GM23338 (cell line): ENCODE data around the gene CMIP. TPM values are rescaled to one million over a fixed set of nuclear protein-coding genes. Genes with fewer than 3 reads are reported as not detected.

Experiments
- ATAC-seq: fragments of 200-7000 bp; cut with Tn5 transposase; 3 replicates; pipeline ENCODE4 v1.9.1; 2020
- DNase-seq: peaks from one replicate; pipeline ENCODE4 v3.0.0-alpha.2; 2015; ENCODE audit warnings: low spot score
- H2AFZ ChIP-seq: fragments of 200-600 bp; sonication (generic); 2 replicates; pipeline ENCODE4 v1.8.0; 2016; ENCODE audit warnings: antibody characterized with exemption, mild to moderate bottlenecking, moderate library complexity
- H3F3A ChIP-seq: fragments of 200-600 bp; sonication (generic); replicated peaks from 2 replicates; pipeline ENCODE4 v1.8.0; 2017; ENCODE audit warnings: antibody characterized with exemption, mixed run types, low read depth
- H3K27ac ChIP-seq: fragments of 200-600 bp; sonication (generic); 2 replicates; pipeline ENCODE4 v1.6.1; 2016; ENCODE audit warnings: low read depth
- H3K27me3 ChIP-seq: fragments of 200-600 bp; sonication (generic); 2 replicates; pipeline ENCODE4 v1.8.0; 2016; ENCODE audit warnings: mild to moderate bottlenecking, mixed run types, moderate library complexity; ENCODE audit not compliant: insufficient read depth
- H3K36me3 ChIP-seq: fragments of 200-600 bp; sonication (generic); 2 replicates; pipeline ENCODE4 v1.8.0; 2016; ENCODE audit warnings: mild to moderate bottlenecking; ENCODE audit not compliant: insufficient read depth
- H3K4me1 ChIP-seq: fragments of 200-600 bp; sonication (generic); 2 replicates; pipeline ENCODE4 v1.8.0; 2016; ENCODE audit warnings: mild to moderate bottlenecking, moderate library complexity; ENCODE audit not compliant: insufficient read depth
- H3K4me2 ChIP-seq: fragments of 200-600 bp; sonication (generic); 2 replicates; pipeline ENCODE4 v1.7.1; 2017; ENCODE audit warnings: mixed run types
- H3K4me3 ChIP-seq: fragments of 200-600 bp; sonication (generic); 2 replicates; pipeline ENCODE4 v1.6.1; 2016; ENCODE audit warnings: mixed run types
- H3K79me2 ChIP-seq: fragments of 200-600 bp; sonication (generic); replicated peaks from 2 replicates; pipeline ENCODE4 v1.8.0; 2017; ENCODE audit warnings: mild to moderate bottlenecking; ENCODE audit not compliant: insufficient read depth
- H3K9me2 ChIP-seq: fragments of 200-600 bp; sonication (generic); 2 replicates; pipeline ENCODE4 v1.8.0; 2017; ENCODE audit not compliant: insufficient read depth
- H4K20me1 ChIP-seq: fragments of 200-600 bp; sonication (generic); replicated peaks from 2 replicates; pipeline ENCODE4 v1.8.0; 2017; ENCODE audit warnings: mild to moderate bottlenecking; ENCODE audit not compliant: insufficient read depth
- H3K27ac Mint-ChIP-seq: 2 replicates; pipeline ENCODE4 v1.8.0; 2020; ENCODE audit warnings: inconsistent platforms, mild to moderate bottlenecking, moderate library complexity, mixed read lengths
- H3K27me3 Mint-ChIP-seq: 3 replicates; pipeline ENCODE4 v1.8.0; 2022; ENCODE audit warnings: low read depth, mild to moderate bottlenecking, moderate library complexity, mixed read lengths, inconsistent platforms; ENCODE audit not compliant: insufficient read depth, poor library complexity
- H3K36me3 Mint-ChIP-seq: 3 replicates; pipeline ENCODE4 v1.8.0; 2021; ENCODE audit warnings: low read depth, mild to moderate bottlenecking, inconsistent platforms, moderate library complexity, mixed read lengths
- H3K4me1 Mint-ChIP-seq: 3 replicates; pipeline ENCODE4 v1.8.0; 2020; ENCODE audit warnings: mild to moderate bottlenecking, inconsistent platforms, mixed read lengths
- H3K4me3 Mint-ChIP-seq: 3 replicates; pipeline ENCODE4 v1.8.0; 2021; ENCODE audit warnings: moderate library complexity, mild to moderate bottlenecking, inconsistent platforms, mixed read lengths
- H3K9me3 Mint-ChIP-seq: 3 replicates; pipeline ENCODE4 v1.8.0; 2020; ENCODE audit warnings: moderate library complexity, mild to moderate bottlenecking, inconsistent platforms, mixed read lengths
- JUNB ChIP-seq: IDR thresholded peaks from one replicate; pipeline ENCODE4 v1.6.1; 2016; ENCODE audit warnings: antibody characterized with exemption; ENCODE audit not compliant: unreplicated experiment
- polyA plus RNA-seq: library from polyadenylated mRNA; unstranded; fragments of >200 nt; fragmentation: Nextera tagmentation; extraction: Ambion mirVana; gene quantifications from 2 replicates; pipeline ENCODE4 v1.2.1, GENCODE V29; 2016
- total RNA-seq: library from RNA; depleted of rRNA; stranded (reverse); fragments of >200 nt; shearing (Covaris generic); gene quantifications from 2 replicates; pipeline ENCODE4 v1.2.3, GENCODE V29; 2014
- TF ChIP-seq, protein P1 (sequence below): fragments of 250-450 bp; sonication (Bioruptor Pico); IDR thresholded peaks from 2 replicates; pipeline ENCODE4 v1.5.0; 2020; ENCODE audit warnings: mild to moderate bottlenecking, moderate library complexity

CMIP gene
- total and polyA plus RNA-seq, 2 experiments from 2014 or later = 9.5 to 62.3 TPM

DNA sequence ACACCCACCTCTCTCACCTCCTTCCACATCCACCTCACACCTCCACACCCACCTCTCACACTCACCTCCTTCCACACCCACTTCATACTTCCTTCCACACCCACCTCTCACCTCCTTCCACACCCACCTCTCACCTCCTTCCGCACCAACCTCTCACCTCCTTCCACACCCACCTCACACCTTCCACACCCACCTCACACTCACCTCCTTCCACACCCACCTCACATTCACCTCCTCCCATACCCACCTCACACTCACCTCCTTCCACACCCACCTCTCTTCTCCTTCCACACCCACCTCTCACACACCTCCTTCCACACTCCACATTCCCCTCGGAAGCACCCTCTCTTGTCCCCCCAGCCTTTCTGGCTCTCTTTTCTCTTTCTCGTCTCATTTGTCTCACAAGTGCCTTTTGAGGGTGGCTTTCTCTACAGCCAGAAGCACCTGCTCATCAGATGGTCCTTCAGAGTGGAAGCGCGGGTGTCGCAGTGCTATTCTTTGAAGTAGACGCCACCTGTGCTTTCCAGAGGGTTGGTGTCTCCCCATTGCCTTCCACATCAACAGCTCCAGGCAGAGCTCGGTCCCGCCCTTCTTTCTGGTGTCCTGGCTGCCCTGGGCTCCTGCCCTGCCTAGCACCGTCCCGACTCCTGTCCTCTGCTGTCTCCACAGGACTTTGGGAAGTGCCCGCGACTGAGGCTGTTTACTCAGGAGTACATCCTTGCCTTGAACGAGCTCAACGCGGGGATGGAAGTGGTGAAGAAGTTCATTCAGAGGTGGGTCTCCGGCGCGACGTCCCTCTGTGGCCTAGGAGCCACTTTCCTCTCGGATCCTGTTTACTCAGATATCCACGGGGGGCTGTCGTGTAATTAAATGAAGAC, 225.1 kb downstream of the CMIP start:
- no peaks in the 10 kb centered on the region for H3K79me2 ChIP-seq
- TF ChIP-seq JUNB = no peak
- TF ChIP-seq, protein P1, sequence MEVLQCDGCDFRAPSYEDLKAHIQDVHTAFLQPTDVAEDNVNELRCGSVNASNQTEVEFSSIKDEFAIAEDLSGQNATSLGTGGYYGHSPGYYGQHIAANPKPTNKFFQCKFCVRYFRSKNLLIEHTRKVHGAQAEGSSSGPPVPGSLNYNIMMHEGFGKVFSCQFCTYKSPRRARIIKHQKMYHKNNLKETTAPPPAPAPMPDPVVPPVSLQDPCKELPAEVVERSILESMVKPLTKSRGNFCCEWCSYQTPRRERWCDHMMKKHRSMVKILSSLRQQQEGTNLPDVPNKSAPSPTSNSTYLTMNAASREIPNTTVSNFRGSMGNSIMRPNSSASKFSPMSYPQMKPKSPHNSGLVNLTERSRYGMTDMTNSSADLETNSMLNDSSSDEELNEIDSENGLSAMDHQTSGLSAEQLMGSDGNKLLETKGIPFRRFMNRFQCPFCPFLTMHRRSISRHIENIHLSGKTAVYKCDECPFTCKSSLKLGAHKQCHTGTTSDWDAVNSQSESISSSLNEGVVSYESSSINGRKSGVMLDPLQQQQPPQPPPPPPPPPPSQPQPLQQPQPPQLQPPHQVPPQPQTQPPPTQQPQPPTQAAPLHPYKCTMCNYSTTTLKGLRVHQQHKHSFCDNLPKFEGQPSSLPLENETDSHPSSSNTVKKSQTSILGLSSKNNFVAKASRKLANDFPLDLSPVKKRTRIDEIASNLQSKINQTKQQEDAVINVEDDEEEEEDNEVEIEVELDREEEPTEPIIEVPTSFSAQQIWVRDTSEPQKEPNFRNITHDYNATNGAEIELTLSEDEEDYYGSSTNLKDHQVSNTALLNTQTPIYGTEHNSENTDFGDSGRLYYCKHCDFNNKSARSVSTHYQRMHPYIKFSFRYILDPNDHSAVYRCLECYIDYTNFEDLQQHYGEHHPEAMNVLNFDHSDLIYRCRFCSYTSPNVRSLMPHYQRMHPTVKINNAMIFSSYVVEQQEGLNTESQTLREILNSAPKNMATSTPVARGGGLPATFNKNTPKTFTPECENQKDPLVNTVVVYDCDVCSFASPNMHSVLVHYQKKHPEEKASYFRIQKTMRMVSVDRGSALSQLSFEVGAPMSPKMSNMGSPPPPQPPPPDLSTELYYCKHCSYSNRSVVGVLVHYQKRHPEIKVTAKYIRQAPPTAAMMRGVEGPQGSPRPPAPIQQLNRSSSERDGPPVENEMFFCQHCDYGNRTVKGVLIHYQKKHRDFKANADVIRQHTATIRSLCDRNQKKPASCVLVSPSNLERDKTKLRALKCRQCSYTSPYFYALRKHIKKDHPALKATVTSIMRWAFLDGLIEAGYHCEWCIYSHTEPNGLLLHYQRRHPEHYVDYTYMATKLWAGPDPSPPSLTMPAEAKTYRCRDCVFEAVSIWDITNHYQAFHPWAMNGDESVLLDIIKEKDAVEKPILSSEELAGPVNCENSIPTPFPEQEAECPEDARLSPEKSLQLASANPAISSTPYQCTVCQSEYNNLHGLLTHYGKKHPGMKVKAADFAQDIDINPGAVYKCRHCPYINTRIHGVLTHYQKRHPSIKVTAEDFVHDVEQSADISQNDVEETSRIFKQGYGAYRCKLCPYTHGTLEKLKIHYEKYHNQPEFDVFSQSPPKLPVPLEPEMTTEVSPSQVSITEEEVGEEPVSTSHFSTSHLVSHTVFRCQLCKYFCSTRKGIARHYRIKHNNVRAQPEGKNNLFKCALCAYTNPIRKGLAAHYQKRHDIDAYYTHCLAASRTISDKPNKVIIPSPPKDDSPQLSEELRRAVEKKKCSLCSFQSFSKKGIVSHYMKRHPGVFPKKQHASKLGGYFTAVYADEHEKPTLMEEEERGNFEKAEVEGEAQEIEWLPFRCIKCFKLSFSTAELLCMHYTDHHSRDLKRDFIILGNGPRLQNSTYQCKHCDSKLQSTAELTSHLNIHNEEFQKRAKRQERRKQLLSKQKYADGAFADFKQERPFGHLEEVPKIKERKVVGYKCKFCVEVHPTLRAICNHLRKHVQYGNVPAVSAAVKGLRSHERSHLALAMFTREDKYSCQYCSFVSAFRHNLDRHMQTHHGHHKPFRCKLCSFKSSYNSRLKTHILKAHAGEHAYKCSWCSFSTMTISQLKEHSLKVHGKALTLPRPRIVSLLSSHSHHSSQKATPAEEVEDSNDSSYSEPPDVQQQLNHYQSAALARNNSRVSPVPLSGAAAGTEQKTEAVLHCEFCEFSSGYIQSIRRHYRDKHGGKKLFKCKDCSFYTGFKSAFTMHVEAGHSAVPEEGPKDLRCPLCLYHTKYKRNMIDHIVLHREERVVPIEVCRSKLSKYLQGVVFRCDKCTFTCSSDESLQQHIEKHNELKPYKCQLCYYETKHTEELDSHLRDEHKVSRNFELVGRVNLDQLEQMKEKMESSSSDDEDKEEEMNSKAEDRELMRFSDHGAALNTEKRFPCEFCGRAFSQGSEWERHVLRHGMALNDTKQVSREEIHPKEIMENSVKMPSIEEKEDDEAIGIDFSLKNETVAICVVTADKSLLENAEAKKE = no peak
- 0 out of 2 replicates have a peak, but pooled peaks cover 5% of the 10 kb centered on the region for H3F3A ChIP-seq
- H3K36me3 Mint-ChIP-seq = peaks cover 43% of the 10 kb centered on the region
- H3K4me1 ChIP-seq = no peaks in the 10 kb centered on the region
- no peak overlapping the region for H3K27ac Mint-ChIP-seq
- peaks cover 4% of the 10 kb centered on the region; the same call in 1 of the 2 replicates for H3K36me3 ChIP-seq
- no peaks in the 10 kb centered on the region for H3K9me2 ChIP-seq
- DNase-seq = no peak
- no peaks in the 10 kb centered on the region; the same call in 2 of the 3 replicates for H3K9me3 Mint-ChIP-seq
- ATAC-seq = no peak
- H4K20me1 ChIP-seq = no peaks in the 10 kb centered on the region; the same call in none of the 2 replicates
- no peak overlapping the region for H3K4me2 ChIP-seq
- peaks cover 16% of the 10 kb centered on the region for H3K27me3 Mint-ChIP-seq
- H3K27me3 ChIP-seq = no peaks in the 10 kb centered on the region
- no peak overlapping the region for H3K4me3 ChIP-seq
- no peak overlapping the region for H3K4me3 Mint-ChIP-seq
- H2AFZ ChIP-seq = no peak overlapping the region
- H3K27ac ChIP-seq = no peak overlapping the region
- peaks cover 4% of the 10 kb centered on the region; the same call in 1 of the 3 replicates for H3K4me1 Mint-ChIP-seq
